Activated CD8-positive, alpha-beta memory T cell treated with anti-CD3 and anti-CD28 coated beads, Interleukin-2, amount 10 ng/mL, durations not matched to agents 7 days and 5 days (primary cell): ENCODE measurements around the gene ZNF382. TPM values are rescaled to one million over a fixed set of nuclear protein-coding genes. Genes with fewer than 3 reads are reported as not detected.
A peak's percentile ranks its signal among the peaks of the same experiment; 100 is the strongest.

ENCODE experiments used
- ATAC-seq: fragments of 150-1000 bp; cut with Tn5 transposase; one replicate; pipeline ENCODE4 v1.10.0; 2021; ENCODE audit warnings: moderate library complexity
- CTCF ChIA-PET: fragments of 350-600 bp; sonication (Branson Sonifier 250); formaldehyde crosslinking; loops from one replicate; lab custom pipeline; 2021; ENCODE audit warnings: antibody characterized with exemption; lab: Charles Lee
- DNase-seq: peaks from one replicate; pipeline ENCODE4 v3.0.0-alpha.2; 2020
- H3K27ac Mint-ChIP-seq: one replicate; pipeline ENCODE4 v1.8.0; 2021; ENCODE audit warnings: mild to moderate bottlenecking, mixed read lengths
- H3K27me3 Mint-ChIP-seq: one replicate; pipeline ENCODE4 v1.8.0; 2021; ENCODE audit warnings: mixed read lengths
- H3K36me3 Mint-ChIP-seq: one replicate; pipeline ENCODE4 v1.8.0; 2021; ENCODE audit warnings: mild to moderate bottlenecking, mixed read lengths
- H3K4me1 Mint-ChIP-seq: one replicate; pipeline ENCODE4 v1.8.0; 2021; ENCODE audit warnings: mixed read lengths
- H3K4me3 Mint-ChIP-seq: one replicate; pipeline ENCODE4 v1.8.0; 2021; ENCODE audit warnings: mild to moderate bottlenecking, moderate library complexity, mixed read lengths
- H3K9me3 Mint-ChIP-seq: one replicate; pipeline ENCODE4 v1.8.0; 2022; ENCODE audit warnings: low read depth, mixed read lengths
- total RNA-seq, 2 experiments: library from RNA; stranded (reverse); gene quantifications; one replicate each; pipeline ENCODE4 v1.2.3, GENCODE V29; 2021

The ZNF382 gene
- total RNA-seq, 2 experiments from 2014 or later: 11.2 to 12.4 TPM

GRCh38 chr19:36627057-36627456 is 21.9 kb downstream of the ZNF382 start:
- Mint-ChIP-seq H3K27ac (no peak overlapping the region), H3K36me3 (peaks cover 56% of the 10 kb centered on the region), H3K27me3 (no peaks in the 10 kb centered on the region), H3K4me3 (no peak overlapping the region), H3K4me1 (no peaks in the 10 kb centered on the region), H3K9me3 (peaks cover 52% of the 10 kb centered on the region)
- CTCF ChIA-PET: no interaction called here
- ATAC-seq (no peak), DNase-seq (no peak)

- no peak overlapping the region for H3K27ac Mint-ChIP-seq
- no peaks in the 10 kb centered on the region for H3K27me3 Mint-ChIP-seq
- no peaks in the 10 kb centered on the region for H3K4me1 Mint-ChIP-seq
- CTCF ChIA-PET: no interaction called here
- no peak overlapping the region for H3K4me3 Mint-ChIP-seq
- H3K9me3 Mint-ChIP-seq: peaks cover 45% of the 10 kb centered on the region
- H3K36me3 Mint-ChIP-seq: peaks cover 36% of the 10 kb centered on the region
- no peak for ATAC-seq
- no peak for DNase-seq
Observed at GRCh38 chr19:36635342-36635741, 30.2 kb downstream of the ZNF382 start.

GRCh38 chr19:36638862-36639510 is 33.9 kb downstream of the ZNF382 start:
- H3K27me3 Mint-ChIP-seq: no peaks in the 10 kb centered on the region
- no peaks in the 10 kb centered on the region for H3K4me1 Mint-ChIP-seq
- H3K9me3 Mint-ChIP-seq: peaks cover 40% of the 10 kb centered on the region
- CTCF ChIA-PET: no interaction called here
- no peak overlapping the region for H3K4me3 Mint-ChIP-seq
- H3K27ac Mint-ChIP-seq: no peak overlapping the region
- DNase-seq (no peak), ATAC-seq (no peak)
- H3K36me3 Mint-ChIP-seq: peaks cover 49% of the 10 kb centered on the region

GRCh38 chr19:36646746-36647145 is 41.6 kb downstream of the ZNF382 start:
- Mint-ChIP-seq H3K4me1 (no peaks in the 10 kb centered on the region), H3K36me3 (peaks cover 54% of the 10 kb centered on the region), H3K4me3 (no peak overlapping the region), H3K9me3 (peaks cover 25% of the 10 kb centered on the region), H3K27ac (no peak overlapping the region), H3K27me3 (no peaks in the 10 kb centered on the region)
- CTCF ChIA-PET: no interaction called here
- DNase-seq (no peak), ATAC-seq (no peak)

GRCh38 chr19:36652958-36653357 is 47.8 kb downstream of the ZNF382 start:
- Mint-ChIP-seq H3K27ac (no peak overlapping the region), H3K4me1 (no peaks in the 10 kb centered on the region), H3K36me3 (peaks cover 70% of the 10 kb centered on the region), H3K4me3 (no peak overlapping the region), H3K9me3 (peaks cover 37% of the 10 kb centered on the region), H3K27me3 (no peaks in the 10 kb centered on the region)
- CTCF ChIA-PET: no interaction called here
- DNase-seq (no peak), ATAC-seq (no peak)

GRCh38 chr19:36665832-36666231 is 60.7 kb downstream of the ZNF382 start:
- peaks cover 26% of the 10 kb centered on the region for H3K9me3 Mint-ChIP-seq
- no peaks in the 10 kb centered on the region for H3K27me3 Mint-ChIP-seq
- H3K36me3 Mint-ChIP-seq: peaks cover 59% of the 10 kb centered on the region
- CTCF ChIA-PET: no interaction called here
- no peak for ATAC-seq
- peaks cover 24% of the 10 kb centered on the region for H3K4me1 Mint-ChIP-seq
- peak overlapping the region; percentile 95 for H3K4me3 Mint-ChIP-seq
- H3K27ac Mint-ChIP-seq: peak overlapping the region; percentile 94
- DNase-seq: no peak

GRCh38 chr19:36668646-36669045 is 63.5 kb downstream of the ZNF382 start:
- Mint-ChIP-seq H3K27ac (no peak overlapping the region), H3K4me3 (peak overlapping the region; percentile 8), H3K9me3 (peaks cover 30% of the 10 kb centered on the region), H3K27me3 (no peaks in the 10 kb centered on the region), H3K36me3 (peaks cover 59% of the 10 kb centered on the region), H3K4me1 (peaks cover 24% of the 10 kb centered on the region)
- CTCF ChIA-PET: no interaction called here
- ATAC-seq (no peak), DNase-seq (no peak)

GRCh38 chr19:36672368-36672767 is 67.3 kb downstream of the ZNF382 start:
- Mint-ChIP-seq H3K36me3 (peaks cover 44% of the 10 kb centered on the region), H3K4me3 (no peak overlapping the region), H3K9me3 (peaks cover 24% of the 10 kb centered on the region), H3K27ac (no peak overlapping the region), H3K4me1 (peaks cover 6% of the 10 kb centered on the region), H3K27me3 (no peaks in the 10 kb centered on the region)
- ATAC-seq: no peak
- CTCF ChIA-PET: no interaction called here
- no peak for DNase-seq

- H3K27me3 Mint-ChIP-seq: no peaks in the 10 kb centered on the region
- peaks cover 26% of the 10 kb centered on the region for H3K9me3 Mint-ChIP-seq
- no peak overlapping the region for H3K27ac Mint-ChIP-seq
Observed at GRCh38 chr19:36674201-36674600, 69.1 kb downstream of the ZNF382 start.

GRCh38 chr19:36679455-36679854 is 74.3 kb downstream of the ZNF382 start:
- Mint-ChIP-seq H3K27me3 (no peaks in the 10 kb centered on the region), H3K9me3 (peaks cover 25% of the 10 kb centered on the region), H3K27ac (no peak overlapping the region), H3K4me1 (peaks cover under 1% of the 10 kb centered on the region), H3K4me3 (no peak overlapping the region), H3K36me3 (peaks cover 56% of the 10 kb centered on the region)
- DNase-seq: no peak
- ATAC-seq: no peak
- CTCF ChIA-PET: no interaction called here

More at GRCh38 chr19:36674201-36674600, 69.1 kb downstream of the ZNF382 start:
- no peak for ATAC-seq
- Mint-ChIP-seq H3K36me3 (peaks cover 52% of the 10 kb centered on the region), H3K4me3 (no peak overlapping the region), H3K4me1 (no peaks in the 10 kb centered on the region)
- CTCF ChIA-PET: no interaction called here
- no peak for DNase-seq

Other genes with a start within 250 kb of the ZNF382 start
- gene ZFP14, start 226.1 kb upstream of the ZNF382 start, total RNA-seq: 1 to 10 TPM; 3.3 to 4.5 TPM
- 1 to 10 TPM; 5.3 to 5.9 TPM for gene ZFP82, start 186.7 kb upstream of the ZNF382 start, total RNA-seq
- 1 to 10 TPM; 6.6 to 7.5 TPM for gene ZNF566, start 115.8 kb upstream of the ZNF382 start, total RNA-seq
- 10 to 100 TPM in 1 of 2 experiments, 1 to 10 TPM in 1; 9.3 to 11.7 TPM for gene ZNF260, start 77.0 kb upstream of the ZNF382 start, total RNA-seq
- 10 to 100 TPM; 11.8 to 16.8 TPM for gene ZNF529, start 32.0 kb upstream of the ZNF382 start, total RNA-seq
- 10 to 100 TPM in 1 of 2 experiments, 1 to 10 TPM in 1; 6.0 to 10.5 TPM for gene ZNF461, start 61.5 kb downstream of the ZNF382 start, total RNA-seq
- gene ZNF567, start 82.3 kb downstream of the ZNF382 start, total RNA-seq: 10 to 100 TPM in 1 of 2 experiments, 1 to 10 TPM in 1; 7.8 to 12.6 TPM
- 1 to 10 TPM; 7.8 to 9.2 TPM for gene ZNF850, start 167.5 kb downstream of the ZNF382 start, total RNA-seq
- 1 to 10 TPM; 6.5 to 7.8 TPM for gene ZNF790, start 233.1 kb downstream of the ZNF382 start, total RNA-seq
- 1 to 10 TPM; 4.1 to 6.2 TPM for gene ZNF345, start 245.6 kb downstream of the ZNF382 start, total RNA-seq